DMS53 (cell line): ENCODE results near the gene BLACAT1.
"Not testable (repeated sequence)": the region's sequence is repeated elsewhere in the genome, so short reads cannot be mapped to it uniquely, and the experiment has no call there.

Experiments used
- DNase-seq: peaks from one replicate; lab custom pipeline; 2025; lab: John Stamatoyannopoulos, UW

The BLACAT1 gene

GRCh38 chr1:205410581-205411298 is 45.1 kb downstream of the BLACAT1 start:
- no peak for DNase-seq

GRCh38 chr1:205407970-205408369 is 47.9 kb downstream of the BLACAT1 start:
- no peak for DNase-seq

GRCh38 chr1:205406252-205406651 is 49.6 kb downstream of the BLACAT1 start:
- DNase-seq = not testable (repeated sequence)
